Measurements from ENCODE around the gene RAB41.

RAB41 gene

GRCh38 chrX:70244881-70245280 is 37.1 kb upstream of the RAB41 start:
- no peaks in the 10 kb centered on the region for H3K9me3 ChIP-seq (ENCODE audit: severe bottlenecking)
- TF ChIP-seq CTCF (IDR thresholded peaks at IDR 0.05; ENCODE audit: poor library complexity, severe bottlenecking): no peak
- DNase-seq (ENCODE audit: low spot score) (no peak), ATAC-seq (ENCODE audit: low read depth) (no peak)
- no peaks in the 10 kb centered on the region for H3K27me3 ChIP-seq (ENCODE audit: insufficient read depth, poor library complexity, severe bottlenecking)
- H3K4me3 ChIP-seq (ENCODE audit: severe bottlenecking): no peak overlapping the region
- H3K4me1 ChIP-seq (ENCODE audit: insufficient read depth, poor library complexity, severe bottlenecking): no peaks in the 10 kb centered on the region
- H3K36me3 ChIP-seq (ENCODE audit: low read depth): no peaks in the 10 kb centered on the region
- H3K27ac ChIP-seq (ENCODE audit: poor library complexity, severe bottlenecking): no peak overlapping the region

- no peak for DNase-seq (ENCODE audit: low spot score)
- H3K27me3 ChIP-seq (ENCODE audit: insufficient read depth, poor library complexity, severe bottlenecking): no peaks in the 10 kb centered on the region
- no peak overlapping the region for H3K4me3 ChIP-seq (ENCODE audit: severe bottlenecking)
- no peak for ATAC-seq (ENCODE audit: low read depth)
- no peaks in the 10 kb centered on the region for H3K9me3 ChIP-seq (ENCODE audit: severe bottlenecking)
- H3K4me1 ChIP-seq (ENCODE audit: insufficient read depth, poor library complexity, severe bottlenecking): peaks cover 2% of the 10 kb centered on the region
- no peak for TF ChIP-seq CTCF (IDR thresholded peaks at IDR 0.05; ENCODE audit: poor library complexity, severe bottlenecking)
- no peaks in the 10 kb centered on the region for H3K36me3 ChIP-seq (ENCODE audit: low read depth)
- no peak overlapping the region for H3K27ac ChIP-seq (ENCODE audit: poor library complexity, severe bottlenecking)
Observed at GRCh38 chrX:70247252-70247651, 34.7 kb upstream of the RAB41 start.

GRCh38 chrX:70252491-70252890 is 29.5 kb upstream of the RAB41 start:
- H3K27me3 ChIP-seq (ENCODE audit: insufficient read depth, poor library complexity, severe bottlenecking): no peaks in the 10 kb centered on the region
- H3K4me1 ChIP-seq (ENCODE audit: insufficient read depth, poor library complexity, severe bottlenecking): peaks cover 29% of the 10 kb centered on the region
- no peak for TF ChIP-seq CTCF (IDR thresholded peaks at IDR 0.05; ENCODE audit: poor library complexity, severe bottlenecking)
- no peak for DNase-seq (ENCODE audit: low spot score)
- H3K36me3 ChIP-seq (ENCODE audit: low read depth): no peaks in the 10 kb centered on the region
- no peak overlapping the region for H3K4me3 ChIP-seq (ENCODE audit: severe bottlenecking)
- peak overlapping the region; percentile 88 for H3K27ac ChIP-seq (ENCODE audit: poor library complexity, severe bottlenecking)
- ATAC-seq (ENCODE audit: low read depth): 0 out of 3 replicates have a peak, but pooled peaks have one; percentile 35
- no peaks in the 10 kb centered on the region for H3K9me3 ChIP-seq (ENCODE audit: severe bottlenecking)

- TF ChIP-seq CTCF (IDR thresholded peaks at IDR 0.05; ENCODE audit: poor library complexity, severe bottlenecking): no peak
- H3K4me3 ChIP-seq (ENCODE audit: severe bottlenecking): no peak overlapping the region
- H3K4me1 ChIP-seq (ENCODE audit: insufficient read depth, poor library complexity, severe bottlenecking): peaks cover 29% of the 10 kb centered on the region
- no peaks in the 10 kb centered on the region for H3K27me3 ChIP-seq (ENCODE audit: insufficient read depth, poor library complexity, severe bottlenecking)
- H3K9me3 ChIP-seq (ENCODE audit: severe bottlenecking): no peaks in the 10 kb centered on the region
- peak overlapping the region; percentile 88 for H3K27ac ChIP-seq (ENCODE audit: poor library complexity, severe bottlenecking)
- H3K36me3 ChIP-seq (ENCODE audit: low read depth): no peaks in the 10 kb centered on the region
- no peak for DNase-seq (ENCODE audit: low spot score)
- peak; percentile 75 for ATAC-seq (ENCODE audit: low read depth)
Observed at GRCh38 chrX:70253377-70254062, 28.5 kb upstream of the RAB41 start.

- peak; percentile 71 for ATAC-seq (ENCODE audit: low read depth)
- peaks cover 29% of the 10 kb centered on the region for H3K4me1 ChIP-seq (ENCODE audit: insufficient read depth, poor library complexity, severe bottlenecking)
- no peaks in the 10 kb centered on the region for H3K27me3 ChIP-seq (ENCODE audit: insufficient read depth, poor library complexity, severe bottlenecking)
- no peaks in the 10 kb centered on the region for H3K36me3 ChIP-seq (ENCODE audit: low read depth)
- no peak for TF ChIP-seq CTCF (IDR thresholded peaks at IDR 0.05; ENCODE audit: poor library complexity, severe bottlenecking)
- DNase-seq (ENCODE audit: low spot score): no peak
- H3K27ac ChIP-seq (ENCODE audit: poor library complexity, severe bottlenecking): peak overlapping the region; percentile 88
- H3K4me3 ChIP-seq (ENCODE audit: severe bottlenecking): no peak overlapping the region
- H3K9me3 ChIP-seq (ENCODE audit: severe bottlenecking): no peaks in the 10 kb centered on the region
Observed at GRCh38 chrX:70254063-70254400, 27.9 kb upstream of the RAB41 start.

All from RWPE2 (cell line).